HEK293T (cell line): ENCODE measurements around the gene TM4SF4.

Source experiments
- BHLHE40 ChIP-seq: fragments of 450-650 bp; IDR thresholded peaks from 2 replicates; pipeline ENCODE4 v1.6.1; 2016; ENCODE audit warnings: mild to moderate bottlenecking, moderate library complexity, borderline replicate concordance
- FOXA1 ChIP-seq: fragments of 450-650 bp; IDR thresholded peaks from 2 replicates; pipeline ENCODE4 v1.6.1; 2016; ENCODE audit warnings: mild to moderate bottlenecking
- FOXM1 ChIP-seq: fragments of 450-650 bp; IDR thresholded peaks from 2 replicates; pipeline ENCODE4 v1.6.1; 2017; ENCODE audit warnings: mild to moderate bottlenecking, borderline replicate concordance
- LEF1 ChIP-seq: fragments of 450-650 bp; IDR thresholded peaks from 2 replicates; pipeline ENCODE4 v1.6.1; 2017; ENCODE audit warnings: mild to moderate bottlenecking, borderline replicate concordance
- SP1 ChIP-seq: fragments of 450-650 bp; IDR thresholded peaks from 2 replicates; pipeline ENCODE4 v1.6.1; 2017

DNA sequence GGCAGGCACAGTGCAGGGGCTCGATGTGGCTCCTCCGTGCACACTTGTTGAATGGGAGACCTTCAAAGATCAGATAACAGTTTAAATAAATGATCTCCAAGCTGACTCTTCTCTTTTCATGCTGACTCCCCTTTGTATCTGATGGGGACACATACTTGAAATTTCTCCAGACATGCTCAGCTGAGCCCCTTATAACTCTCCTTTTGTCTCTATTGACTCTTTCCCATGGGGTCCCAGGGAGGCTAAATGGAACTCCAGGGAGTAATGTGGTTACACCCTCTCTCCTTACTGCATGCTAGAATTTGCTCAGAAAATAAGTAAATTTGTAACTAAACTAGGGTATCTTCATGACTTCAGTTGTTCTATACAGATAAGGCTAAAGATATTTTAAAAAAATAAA, 48.2 kb upstream of the TM4SF4 start:
- TF ChIP-seq SP1 (no peak), FOXM1 (no peak), FOXA1 (no peak), BHLHE40 (no peak), LEF1 (no peak)
